Activated naive CD8-positive, alpha-beta T cell (primary cell): ENCODE data around the gene SUGP1.
"Not testable (repeated sequence)": the region's sequence is repeated elsewhere in the genome, so short reads cannot be mapped to it uniquely, and the experiment has no call there.

Experiments
- H3K27ac Mint-ChIP-seq: one replicate; pipeline ENCODE4 v1.8.0; 2021; ENCODE audit warnings: mixed read lengths
- H3K27me3 Mint-ChIP-seq: one replicate; pipeline ENCODE4 v1.8.0; 2021; ENCODE audit warnings: mixed read lengths
- H3K36me3 Mint-ChIP-seq: one replicate; pipeline ENCODE4 v1.8.0; 2021; ENCODE audit warnings: mixed read lengths
- H3K4me1 Mint-ChIP-seq: one replicate; pipeline ENCODE4 v1.8.0; 2021; ENCODE audit warnings: low read depth, mixed read lengths
- H3K4me3 Mint-ChIP-seq: one replicate; pipeline ENCODE4 v1.8.0; 2021; ENCODE audit warnings: mild to moderate bottlenecking, mixed read lengths
- H3K9me3 Mint-ChIP-seq: one replicate; pipeline ENCODE4 v1.8.0; 2021; ENCODE audit warnings: low read depth, mixed read lengths

SUGP1 gene, protein sequence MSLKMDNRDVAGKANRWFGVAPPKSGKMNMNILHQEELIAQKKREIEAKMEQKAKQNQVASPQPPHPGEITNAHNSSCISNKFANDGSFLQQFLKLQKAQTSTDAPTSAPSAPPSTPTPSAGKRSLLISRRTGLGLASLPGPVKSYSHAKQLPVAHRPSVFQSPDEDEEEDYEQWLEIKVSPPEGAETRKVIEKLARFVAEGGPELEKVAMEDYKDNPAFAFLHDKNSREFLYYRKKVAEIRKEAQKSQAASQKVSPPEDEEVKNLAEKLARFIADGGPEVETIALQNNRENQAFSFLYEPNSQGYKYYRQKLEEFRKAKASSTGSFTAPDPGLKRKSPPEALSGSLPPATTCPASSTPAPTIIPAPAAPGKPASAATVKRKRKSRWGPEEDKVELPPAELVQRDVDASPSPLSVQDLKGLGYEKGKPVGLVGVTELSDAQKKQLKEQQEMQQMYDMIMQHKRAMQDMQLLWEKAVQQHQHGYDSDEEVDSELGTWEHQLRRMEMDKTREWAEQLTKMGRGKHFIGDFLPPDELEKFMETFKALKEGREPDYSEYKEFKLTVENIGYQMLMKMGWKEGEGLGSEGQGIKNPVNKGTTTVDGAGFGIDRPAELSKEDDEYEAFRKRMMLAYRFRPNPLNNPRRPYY

DNA sequence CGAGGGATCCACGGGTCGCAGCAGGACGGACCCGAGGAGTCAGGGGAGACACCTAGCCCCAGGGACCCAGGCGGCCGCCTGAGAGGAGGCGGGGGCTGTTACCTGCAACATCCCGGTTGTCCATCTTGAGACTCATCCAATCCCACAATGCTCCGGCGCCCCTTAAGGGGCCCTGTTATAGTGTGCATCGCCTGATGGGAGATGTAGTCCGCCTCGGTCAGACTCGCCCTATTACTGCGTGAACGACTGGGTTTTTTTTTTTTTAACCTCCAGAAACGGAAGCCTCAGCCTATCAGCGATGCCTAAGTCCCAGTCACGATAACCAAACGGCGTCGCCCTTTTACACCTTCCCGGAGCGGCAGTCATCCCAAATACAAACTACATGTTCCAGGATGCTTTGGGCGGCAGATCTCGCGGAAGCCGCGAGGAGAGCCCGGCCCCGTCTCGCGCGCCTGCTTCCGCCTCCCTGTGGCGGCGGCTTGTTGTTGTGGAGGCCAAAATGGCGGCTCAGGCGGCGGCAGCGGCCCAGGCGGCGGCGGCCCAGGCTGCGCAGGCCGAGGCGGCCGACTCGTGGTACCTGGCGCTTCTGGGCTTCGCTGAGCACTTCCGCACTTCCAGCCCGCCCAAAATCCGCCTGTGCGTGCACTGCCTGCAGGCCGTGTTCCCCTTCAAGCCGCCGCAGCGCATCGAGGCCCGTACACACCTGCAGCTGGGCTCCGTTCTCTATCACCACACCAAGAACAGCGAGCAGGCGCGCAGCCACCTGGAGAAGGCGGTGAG is at the start of gene SUGP1, which contains the start of gene MAU2:
Gene SUGP1 (minus strand): TSS at position 149 of the 780 bp plus-strand sequence. CDS start 13 bp downstream, at position 136.
Gene MAU2 (plus strand): TSS at position 469 of the 780 bp plus-strand sequence. CDS start 31 bp downstream, at position 500.
- Mint-ChIP-seq H3K9me3 (no peaks in the 10 kb centered on the region), H3K4me1 (peaks cover 45% of the 10 kb centered on the region), H3K27ac (peak within 1 kb of the TSS; percentile 99), H3K27me3 (no peaks in the 10 kb centered on the region), H3K36me3 (no peaks in the 10 kb centered on the region), H3K4me3 (peak within 1 kb of the TSS; percentile 97)

DNA sequence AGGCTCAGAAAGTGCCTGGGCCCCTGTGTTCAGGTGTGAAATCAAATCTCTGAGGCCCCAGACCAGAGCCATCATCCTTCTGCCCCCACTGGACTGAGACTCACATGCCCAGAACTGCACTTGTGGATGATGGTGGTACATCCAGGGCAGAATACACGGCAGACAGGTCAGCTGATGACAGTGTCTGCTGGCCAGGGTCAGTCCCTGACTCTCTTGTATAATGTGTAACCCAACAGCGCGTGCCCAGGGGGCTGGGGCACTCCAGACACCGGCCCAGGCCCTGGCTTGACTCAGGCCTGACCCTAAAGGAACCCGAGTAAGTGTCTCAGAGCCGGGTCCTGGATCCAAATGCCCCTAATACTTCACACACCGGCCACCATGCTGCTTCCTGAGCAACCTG is 47.8 kb upstream of the SUGP1 start:
- H3K4me3 Mint-ChIP-seq, result no peak overlapping the region
- no peaks in the 10 kb centered on the region for H3K27me3 Mint-ChIP-seq
- H3K36me3 Mint-ChIP-seq, result no peaks in the 10 kb centered on the region
- peaks cover 20% of the 10 kb centered on the region for H3K4me1 Mint-ChIP-seq
- H3K27ac Mint-ChIP-seq, result no peak overlapping the region
- H3K9me3 Mint-ChIP-seq, result no peaks in the 10 kb centered on the region

DNA sequence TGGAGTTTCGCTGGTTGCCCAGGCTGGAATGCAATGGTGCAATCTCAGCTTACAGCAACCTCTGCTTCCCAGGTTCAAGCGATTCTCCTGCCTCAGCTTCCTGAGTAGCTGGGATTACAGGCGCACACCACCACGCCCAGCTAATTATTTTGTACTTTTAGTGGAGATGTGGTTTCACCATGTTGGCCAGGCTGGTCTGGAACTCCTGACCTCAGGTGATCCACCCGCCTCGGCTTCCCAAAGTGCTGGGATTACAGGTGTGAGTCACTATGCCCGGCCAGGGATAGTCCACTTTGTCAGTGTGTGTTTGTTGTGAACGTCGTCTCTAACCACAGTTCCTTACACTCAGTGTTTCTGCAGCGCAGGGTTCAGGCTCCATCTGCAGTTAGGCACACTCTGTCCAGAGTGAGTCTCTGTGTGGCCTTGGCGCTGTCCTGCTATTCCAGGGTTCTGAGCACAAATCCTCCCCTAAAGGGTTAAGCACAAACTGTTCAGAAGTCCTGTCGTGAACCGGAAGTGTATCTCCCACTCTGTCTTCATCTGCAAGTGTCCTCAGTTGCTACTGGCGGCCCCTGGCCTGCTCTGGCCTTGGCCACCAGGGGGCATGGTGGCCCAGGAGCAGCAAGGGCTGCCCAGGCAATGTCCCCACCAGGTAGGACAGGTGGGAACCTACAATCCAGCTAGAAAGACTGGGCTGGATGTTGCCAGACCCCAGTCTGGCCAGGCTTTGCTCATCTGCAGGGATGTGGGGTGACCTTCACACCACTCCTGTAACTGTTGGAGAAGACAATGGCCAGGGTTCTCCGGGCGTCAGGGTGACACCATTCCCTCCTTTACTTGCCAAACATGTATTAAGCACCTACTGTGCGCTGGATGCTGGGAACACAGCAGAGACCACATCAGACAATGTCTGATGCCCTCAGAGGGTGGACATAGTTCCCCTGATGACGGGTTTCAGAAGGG is 46.4 kb upstream of the SUGP1 start:
- Mint-ChIP-seq H3K9me3 (no peaks in the 10 kb centered on the region), H3K36me3 (no peaks in the 10 kb centered on the region), H3K4me3 (peak overlapping the region; percentile 51), H3K27me3 (no peaks in the 10 kb centered on the region), H3K27ac (peak overlapping the region; percentile 83), H3K4me1 (peaks cover 17% of the 10 kb centered on the region)

DNA sequence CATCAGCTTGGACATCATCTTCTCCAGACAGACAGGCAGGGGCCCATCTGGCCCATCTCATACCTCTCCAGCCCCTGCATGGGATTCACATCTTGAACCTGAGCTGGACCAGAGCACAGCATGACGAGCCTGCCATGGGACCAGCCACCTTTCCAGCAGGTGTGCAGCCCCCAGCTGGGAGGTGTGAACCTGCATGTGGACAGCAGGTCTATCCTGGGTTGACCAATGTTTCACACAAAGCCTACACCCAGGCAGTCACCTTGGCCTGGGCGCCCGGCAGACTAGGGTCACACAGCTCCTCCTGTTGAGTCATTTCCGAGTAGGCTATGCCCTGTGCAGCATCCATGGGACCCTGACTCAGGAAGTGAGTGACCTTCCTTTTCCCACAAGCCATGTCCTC is 41.8 kb upstream of the SUGP1 start:
- Mint-ChIP-seq H3K27ac (no peak overlapping the region), H3K4me1 (peaks cover 35% of the 10 kb centered on the region)

DNA sequence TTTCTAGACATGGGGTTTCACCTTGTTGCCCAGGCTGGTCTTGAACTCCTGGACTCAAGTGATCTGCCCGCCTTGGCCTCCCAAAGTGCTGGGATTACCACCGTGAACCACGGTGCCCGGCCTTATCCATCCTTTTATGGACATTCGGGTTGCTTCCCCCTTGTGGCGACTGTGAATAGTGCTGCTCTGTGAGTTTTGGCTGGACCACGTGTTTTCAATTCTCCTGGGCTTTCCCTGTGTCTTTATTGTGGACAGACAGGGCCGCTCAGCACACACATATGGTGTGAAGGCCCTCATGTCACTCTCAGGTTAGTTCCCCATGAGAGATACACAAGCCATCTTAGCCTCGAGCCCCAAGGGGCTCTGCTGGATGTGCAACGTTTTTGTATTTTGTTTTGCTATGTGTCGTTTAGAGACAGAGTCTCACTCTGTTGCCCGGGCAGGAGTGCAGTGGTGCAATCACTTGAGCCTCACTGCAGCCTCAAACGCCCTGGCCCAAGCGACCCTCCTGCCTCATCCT is 40.8 kb upstream of the SUGP1 start:
- no peaks in the 10 kb centered on the region for H3K9me3 Mint-ChIP-seq
- peak overlapping the region; percentile 38 for H3K4me3 Mint-ChIP-seq
- peaks cover 29% of the 10 kb centered on the region for H3K4me1 Mint-ChIP-seq
- H3K27me3 Mint-ChIP-seq, result no peaks in the 10 kb centered on the region
- peak overlapping the region; percentile 72 for H3K27ac Mint-ChIP-seq
- no peaks in the 10 kb centered on the region for H3K36me3 Mint-ChIP-seq

More for the DNA sequence above, 41.8 kb upstream of the SUGP1 start:
- Mint-ChIP-seq H3K9me3 (no peaks in the 10 kb centered on the region), H3K27me3 (no peaks in the 10 kb centered on the region), H3K4me3 (no peak overlapping the region), H3K36me3 (no peaks in the 10 kb centered on the region)

DNA sequence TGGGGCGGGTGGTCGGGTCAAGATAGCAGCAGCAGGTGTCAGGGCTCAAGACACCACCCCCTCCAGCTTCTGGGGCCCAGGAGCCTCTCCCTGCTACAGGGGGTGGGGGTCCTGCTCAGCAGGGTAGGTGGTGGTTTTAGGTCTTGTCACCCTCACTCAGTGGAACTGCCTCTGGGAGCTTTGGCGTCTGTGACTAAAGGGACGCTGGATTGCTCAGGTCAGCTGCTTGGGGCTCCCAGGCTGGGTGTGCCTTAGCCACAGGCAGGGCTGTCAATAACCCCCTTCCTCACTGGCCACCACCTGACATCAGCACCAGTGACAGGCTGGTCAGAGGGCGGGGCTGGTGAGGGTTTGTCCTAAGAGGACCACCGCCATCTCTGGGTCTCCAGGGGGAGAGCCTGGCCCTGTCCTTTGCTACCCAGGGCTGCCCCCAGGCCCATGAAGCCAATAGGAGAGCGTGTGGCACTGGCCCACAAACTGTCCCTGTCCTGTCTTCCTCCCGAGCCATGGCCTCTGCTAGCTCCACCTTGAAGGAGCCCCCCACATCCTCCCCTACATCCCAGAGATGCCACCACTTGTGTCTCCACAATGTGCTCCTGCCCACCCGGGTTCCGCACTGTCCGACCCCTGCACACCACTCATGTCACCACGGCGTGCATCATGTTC is 36.7 kb upstream of the SUGP1 start:
- Mint-ChIP-seq H3K4me1 (peaks cover 20% of the 10 kb centered on the region), H3K36me3 (no peaks in the 10 kb centered on the region), H3K27ac (no peak overlapping the region), H3K9me3 (no peaks in the 10 kb centered on the region), H3K27me3 (no peaks in the 10 kb centered on the region), H3K4me3 (no peak overlapping the region)

DNA sequence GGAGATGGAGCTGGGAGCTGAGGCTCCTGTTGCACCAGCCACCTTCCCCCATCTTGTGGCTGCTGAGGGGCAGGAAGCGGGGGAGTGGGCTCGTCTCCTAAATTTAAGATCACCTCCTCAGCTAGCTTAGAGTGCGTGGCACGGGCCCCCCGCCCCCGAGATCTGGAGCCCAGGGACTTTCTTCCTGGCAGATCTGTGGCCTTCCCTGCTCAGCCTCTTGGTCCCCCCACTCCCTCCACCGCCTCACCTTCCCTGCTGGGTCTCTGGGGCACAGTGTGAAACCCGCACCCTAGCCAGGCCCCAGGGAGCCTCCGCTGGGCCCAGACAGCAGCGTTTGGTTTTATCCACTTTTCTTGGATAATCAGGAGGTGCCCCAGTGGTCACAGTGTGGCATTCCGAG is 36.2 kb upstream of the SUGP1 start:
- Mint-ChIP-seq H3K27me3 (no peaks in the 10 kb centered on the region), H3K4me1 (peaks cover 18% of the 10 kb centered on the region), H3K4me3 (no peak overlapping the region), H3K9me3 (no peaks in the 10 kb centered on the region), H3K27ac (no peak overlapping the region), H3K36me3 (no peaks in the 10 kb centered on the region)

DNA sequence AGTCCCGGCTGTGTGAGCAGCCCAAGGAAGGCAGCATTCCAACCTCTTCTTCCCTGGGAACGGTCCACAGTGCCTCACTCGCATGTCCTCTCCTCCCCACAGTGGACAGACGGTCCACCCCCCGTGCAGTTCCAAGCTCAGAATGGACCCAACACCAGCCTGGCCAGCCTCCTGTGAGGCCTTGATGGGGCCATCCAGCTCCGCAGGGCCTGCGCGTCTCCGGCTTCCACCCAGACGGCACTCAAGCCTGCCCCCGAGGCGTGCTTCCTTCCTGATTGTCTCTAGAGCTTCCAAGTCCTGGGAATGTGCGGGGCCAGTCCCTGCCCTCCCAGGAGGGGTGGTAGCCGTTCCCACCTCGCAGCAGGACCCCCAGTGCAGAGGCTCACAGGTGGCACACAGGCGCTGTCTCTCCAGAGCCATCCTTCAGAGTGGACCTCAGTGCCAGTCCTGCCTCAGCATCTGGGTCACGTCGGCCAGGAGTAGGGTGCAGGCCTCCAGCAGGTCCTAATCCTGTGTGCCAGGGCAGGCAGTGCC is 35.4 kb upstream of the SUGP1 start:
- Mint-ChIP-seq H3K9me3 (no peaks in the 10 kb centered on the region), H3K4me1 (peaks cover 11% of the 10 kb centered on the region), H3K36me3 (no peaks in the 10 kb centered on the region), H3K27me3 (no peaks in the 10 kb centered on the region), H3K27ac (no peak overlapping the region), H3K4me3 (no peak overlapping the region)

DNA sequence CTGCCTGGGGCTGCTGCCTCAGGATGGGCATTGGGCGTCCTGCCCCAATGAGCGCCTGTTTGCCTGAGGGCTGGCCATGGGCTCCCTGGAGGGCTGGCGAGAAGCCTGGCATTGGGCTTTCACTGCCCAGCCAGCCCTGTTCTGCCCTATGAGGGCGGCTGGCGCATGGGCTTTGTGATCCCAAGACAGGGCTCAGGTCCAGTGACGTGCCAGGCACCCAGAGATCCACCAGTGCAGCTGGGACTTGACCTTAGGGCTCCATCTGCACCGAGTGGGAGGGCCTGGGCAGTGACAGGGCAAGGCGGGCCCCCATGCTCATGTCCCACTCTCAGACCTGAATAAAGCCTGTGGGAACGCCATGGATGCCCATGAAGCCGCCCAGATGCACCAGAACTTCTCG is 34.6 kb upstream of the SUGP1 start:
- H3K27ac Mint-ChIP-seq, result no peak overlapping the region
- peaks cover 8% of the 10 kb centered on the region for H3K4me1 Mint-ChIP-seq
- H3K27me3 Mint-ChIP-seq, result no peaks in the 10 kb centered on the region
- no peak overlapping the region for H3K4me3 Mint-ChIP-seq
- H3K9me3 Mint-ChIP-seq, result no peaks in the 10 kb centered on the region
- no peaks in the 10 kb centered on the region for H3K36me3 Mint-ChIP-seq

DNA sequence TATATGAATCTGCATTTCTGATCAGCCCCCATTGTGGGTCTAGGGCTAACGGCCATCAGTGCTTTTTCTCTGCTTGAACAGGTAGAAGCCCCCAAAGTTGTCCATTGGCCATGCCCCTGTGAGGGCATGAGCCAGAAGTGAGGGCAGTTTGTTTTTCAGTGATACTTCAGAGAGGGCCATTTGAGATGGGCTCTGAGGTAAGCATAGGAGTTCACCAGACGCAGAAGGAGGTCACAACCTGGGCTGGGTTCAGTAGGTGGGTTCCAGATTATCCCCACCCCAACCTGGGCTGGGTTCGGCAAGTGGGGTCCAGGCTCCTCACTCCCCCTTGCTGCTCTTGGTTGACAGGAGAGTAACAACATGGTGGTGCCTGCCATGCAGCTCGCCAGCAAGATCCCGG is 33.7 kb upstream of the SUGP1 start:
- peaks cover 8% of the 10 kb centered on the region for H3K4me1 Mint-ChIP-seq
- no peak overlapping the region for H3K4me3 Mint-ChIP-seq
- no peak overlapping the region for H3K27ac Mint-ChIP-seq
- no peaks in the 10 kb centered on the region for H3K27me3 Mint-ChIP-seq
- no peaks in the 10 kb centered on the region for H3K9me3 Mint-ChIP-seq
- H3K36me3 Mint-ChIP-seq, result peaks cover 2% of the 10 kb centered on the region

DNA sequence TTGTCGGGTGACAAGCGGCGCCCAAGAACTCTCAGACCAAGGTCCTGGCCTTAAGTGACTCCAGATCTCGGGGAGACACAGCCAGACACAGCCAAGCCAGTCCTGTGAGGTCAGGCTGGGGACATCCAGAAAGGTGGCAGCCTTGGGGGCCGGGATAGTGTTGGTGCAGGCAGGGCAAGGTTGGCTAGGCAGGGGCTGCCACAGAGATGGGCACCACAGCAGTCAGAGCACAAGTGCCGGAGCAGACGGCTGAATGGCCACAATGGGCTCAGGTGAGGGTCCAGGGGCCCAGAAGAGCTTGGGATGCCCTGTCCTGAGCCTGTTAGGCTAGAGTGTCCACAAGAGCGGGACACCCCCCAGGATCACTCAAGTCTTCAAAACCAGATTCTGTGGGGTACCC is 32.5 kb upstream of the SUGP1 start:
- Mint-ChIP-seq H3K27ac (no peak overlapping the region), H3K27me3 (no peaks in the 10 kb centered on the region), H3K4me3 (no peak overlapping the region), H3K4me1 (no peaks in the 10 kb centered on the region), H3K36me3 (peaks cover 2% of the 10 kb centered on the region), H3K9me3 (no peaks in the 10 kb centered on the region)

DNA sequence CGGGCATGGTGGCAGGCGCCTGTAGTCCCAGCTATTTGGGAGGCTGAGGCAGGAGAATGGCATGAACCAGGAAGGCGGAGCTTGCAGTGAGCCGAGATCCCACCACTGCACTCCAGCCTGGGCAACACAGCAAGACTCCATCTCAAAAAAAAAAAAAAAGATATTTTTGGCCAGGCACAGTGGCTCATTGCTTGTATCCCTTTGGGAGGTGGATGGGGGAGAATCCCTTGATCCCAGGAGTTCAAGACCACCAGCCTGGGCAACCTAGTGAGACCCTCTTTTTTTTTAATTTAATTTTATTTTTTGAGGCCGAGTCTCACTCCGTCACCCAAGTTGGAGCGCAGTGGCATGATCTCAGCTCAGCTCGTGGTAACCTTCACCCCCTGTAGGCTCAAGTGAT is 30.4 kb upstream of the SUGP1 start:
- not testable (repeated sequence) for H3K36me3 Mint-ChIP-seq, H3K4me3 Mint-ChIP-seq, H3K4me1 Mint-ChIP-seq, H3K27me3 Mint-ChIP-seq, H3K27ac Mint-ChIP-seq, H3K9me3 Mint-ChIP-seq

DNA sequence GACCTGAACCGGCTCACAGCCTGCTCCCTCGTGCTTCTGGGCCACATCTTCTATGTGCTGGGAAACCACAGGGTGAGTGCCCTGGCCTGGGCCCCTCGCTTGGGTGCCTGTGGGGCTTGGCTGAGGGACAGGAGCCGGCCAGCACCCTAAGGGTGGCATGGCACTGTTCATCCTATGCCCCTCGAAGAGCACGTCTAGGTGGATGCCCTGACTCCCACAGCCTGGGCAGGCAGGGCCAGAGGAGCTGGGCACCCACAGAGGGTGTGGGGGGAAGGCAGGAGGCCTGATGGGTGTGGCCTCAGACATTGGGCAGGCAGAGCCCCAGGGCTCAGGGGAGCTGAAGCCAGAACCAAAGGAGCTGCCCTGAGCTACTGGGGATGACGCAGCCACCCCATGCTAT is 29.1 kb upstream of the SUGP1 start:
- H3K9me3 Mint-ChIP-seq, result no peaks in the 10 kb centered on the region
- no peaks in the 10 kb centered on the region for H3K4me1 Mint-ChIP-seq
- peaks cover 6% of the 10 kb centered on the region for H3K36me3 Mint-ChIP-seq
- no peaks in the 10 kb centered on the region for H3K27me3 Mint-ChIP-seq
- no peak overlapping the region for H3K4me3 Mint-ChIP-seq
- no peak overlapping the region for H3K27ac Mint-ChIP-seq
